H1 (cell line): Measurements from ENCODE around the gene RNU7-1. TPM values are rescaled to one million over a fixed set of nuclear protein-coding genes. Genes with fewer than 3 reads are reported as not detected.
A peak's percentile ranks its signal among the peaks of the same experiment; 100 is the strongest.

ENCODE experiments used
- CTCF ChIA-PET: fragments of 300-600 bp; sonication (Branson Sonifier 250); formaldehyde crosslinking; loops from one replicate; lab custom pipeline; 2021; ENCODE audit not compliant: partially characterized antibody; lab: Charles Lee
- POLR2A ChIA-PET: fragments of 300-600 bp; sonication (Branson Sonifier 250); formaldehyde crosslinking; loops from one replicate; lab custom pipeline; 2021; ENCODE audit warnings: inconsistent platforms; ENCODE audit not compliant: partially characterized antibody; lab: Charles Lee
- DNase-seq, 2 experiments: peaks; one replicate each; pipeline versions ENCODE4 v3.0.0 to v3.0.0-alpha.2; 2010 to 2022; ENCODE audit warnings: low spot score in 2 of 2, low read depth in 1 of 2, mixed read lengths in 1 of 2
- FAIRE-seq: peaks from 2 replicates; lab custom pipeline; 2011; peaks lifted over from hg19 to GRCh38; lab: Jason Lieb, UNC
- H2AFZ ChIP-seq: 2 replicates; pipeline ENCODE4 v1.8.1; 2012; ENCODE audit warnings: low read length, inconsistent platforms
- H2AK5ac ChIP-seq: 2 replicates; pipeline ENCODE4 v1.6.1; 2013; ENCODE audit warnings: low read depth, low read length
- H2BK120ac ChIP-seq: replicated peaks from 2 replicates; pipeline ENCODE3; 2013; ENCODE audit warnings: low read depth, low read length, inconsistent platforms
- H2BK12ac ChIP-seq: 2 replicates; pipeline ENCODE4 v1.6.1; 2013; ENCODE audit warnings: low read depth, low read length
- H2BK15ac ChIP-seq: 2 replicates; pipeline ENCODE4 v1.6.1; 2013; ENCODE audit warnings: low read length
- H2BK20ac ChIP-seq: 2 replicates; pipeline ENCODE4 v1.6.1; 2013; ENCODE audit warnings: low read length
- H2BK5ac ChIP-seq: 2 replicates; pipeline ENCODE4 v1.6.1; 2013; ENCODE audit warnings: low read depth, low read length
- H3K14ac ChIP-seq: 2 replicates; pipeline ENCODE4 v1.6.1; 2013; ENCODE audit warnings: inconsistent platforms; ENCODE audit not compliant: insufficient read length
- H3K18ac ChIP-seq: 2 replicates; pipeline ENCODE4 v1.6.1; 2013; ENCODE audit warnings: low read length; ENCODE audit errors: extremely low read depth
- H3K23ac ChIP-seq: 2 replicates; pipeline ENCODE4 v1.6.1; 2013; ENCODE audit warnings: inconsistent platforms; ENCODE audit not compliant: insufficient read length
- H3K23me2 ChIP-seq: 2 replicates; pipeline ENCODE4 v1.6.1; 2013; ENCODE audit warnings: low read depth, low read length
- H3K27ac ChIP-seq: 2 replicates; pipeline ENCODE4 v1.6.1; 2011; ENCODE audit warnings: low read depth, low read length, inconsistent platforms
- H3K27me3 ChIP-seq, 4 experiments: replicated peaks in 1 of 4; 1 replicate in 1 of 4; 2 replicates in 3 of 4; pipeline versions ENCODE4 v1.6.1 to v1.8.1; 2011 to 2013; ENCODE audit warnings: low read length in 3 of 4, mild to moderate bottlenecking in 3 of 4, inconsistent platforms in 2 of 4, mixed read lengths in 2 of 4, moderate library complexity in 1 of 4; ENCODE audit not compliant: control insufficient read depth in 3 of 4, insufficient read depth in 3 of 4; ENCODE audit errors: extremely low read depth in 1 of 4
- H3K36me3 ChIP-seq, 4 experiments: 2 replicates each; pipeline versions ENCODE4 v1.6.1 to v1.8.1; 2011 to 2013; ENCODE audit warnings: mild to moderate bottlenecking in 4 of 4, low read length in 3 of 4, moderate library complexity in 2 of 4, control low read depth in 1 of 4, inconsistent platforms in 1 of 4; ENCODE audit not compliant: insufficient read depth in 4 of 4, control insufficient read depth in 2 of 4
- H3K4ac ChIP-seq: replicated peaks from 2 replicates; pipeline ENCODE3; 2013; ENCODE audit warnings: low read length, low read depth, mixed read lengths, inconsistent platforms; ENCODE audit not compliant: insufficient read length
- H3K4me1 ChIP-seq, 4 experiments: replicated peaks in 1 of 4; 1 replicate in 1 of 4; 2 replicates in 3 of 4; pipeline versions ENCODE4 v1.6.1 to v1.8.1; 2011 to 2013; ENCODE audit warnings: low read length in 3 of 4, inconsistent platforms in 2 of 4, mixed read lengths in 1 of 4; ENCODE audit not compliant: insufficient read depth in 4 of 4, control insufficient read depth in 3 of 4
- H3K4me2 ChIP-seq, 2 experiments: 2 replicates each; pipeline versions ENCODE4 v1.6.1 to v1.8.1; 2011 to 2013; ENCODE audit warnings: low read depth in 2 of 2, low read length in 2 of 2, control low read depth in 1 of 2, inconsistent platforms in 1 of 2, mild to moderate bottlenecking in 1 of 2; ENCODE audit not compliant: insufficient read depth in 1 of 2
- H3K4me3 ChIP-seq, 4 experiments: fragments of 200-600, 300-600 bp in 1 of 4; sonication (generic), shearing (Covaris generic), sonication (Bioruptor Twin) in 1 of 4; 2 replicates each; pipeline versions ENCODE4 v1.5.1 to v1.8.1; 2011 to 2016; ENCODE audit warnings: low read length in 4 of 4, low read depth in 3 of 4, control low read depth in 2 of 4, inconsistent platforms in 2 of 4, mild to moderate bottlenecking in 2 of 4, mixed read lengths in 1 of 4, moderate library complexity in 1 of 4; ENCODE audit not compliant: insufficient read depth in 2 of 4; ENCODE audit errors: extremely low read depth in 1 of 4
- H3K56ac ChIP-seq: replicated peaks from 2 replicates; pipeline ENCODE3; 2013; ENCODE audit warnings: low read depth, mild to moderate bottlenecking, mixed read lengths, low read length, inconsistent platforms; ENCODE audit not compliant: insufficient read length
- H3K79me1 ChIP-seq: 2 replicates; pipeline ENCODE4 v1.6.1; 2013; ENCODE audit warnings: low read depth, low read length, control low read depth
- H3K79me2 ChIP-seq, 2 experiments: 2 replicates each; pipeline versions ENCODE4 v1.6.1 to v1.8.1; 2012 to 2013; ENCODE audit warnings: low read length in 2 of 2, mild to moderate bottlenecking in 2 of 2, inconsistent platforms in 1 of 2; ENCODE audit not compliant: insufficient read depth in 2 of 2, control insufficient read depth in 1 of 2
- H3K9ac ChIP-seq, 4 experiments: replicated peaks in 1 of 4; 1 replicate in 1 of 4; 2 replicates in 3 of 4; pipeline versions ENCODE4 v1.6.1 to v1.8.1; 2011 to 2013; ENCODE audit warnings: low read depth in 3 of 4, low read length in 3 of 4, control low read depth in 2 of 4, mild to moderate bottlenecking in 2 of 4, moderate library complexity in 2 of 4, inconsistent platforms in 1 of 4; ENCODE audit errors: extremely low read depth in 1 of 4
- H3K9me3 ChIP-seq, 2 experiments: 2 replicates each; pipeline versions ENCODE4 v1.6.1 to v1.8.1; 2012 to 2013; ENCODE audit warnings: mild to moderate bottlenecking in 2 of 2, moderate library complexity in 2 of 2, control low read depth in 1 of 2, inconsistent platforms in 1 of 2, low read depth in 1 of 2, low read length in 1 of 2, mixed read lengths in 1 of 2; ENCODE audit not compliant: insufficient read depth in 2 of 2
- H4K20me1 ChIP-seq, 2 experiments: replicated peaks in 1 of 2; 2 replicates each; pipeline versions ENCODE3 to v1.8.1; 2011 to 2013; ENCODE audit warnings: inconsistent platforms in 2 of 2, low read length in 2 of 2, mild to moderate bottlenecking in 1 of 2; ENCODE audit not compliant: insufficient read depth in 2 of 2, control insufficient read depth in 1 of 2
- H4K5ac ChIP-seq: 2 replicates; pipeline ENCODE4 v1.6.1; 2013; ENCODE audit warnings: low read length, low read depth, mixed read lengths, inconsistent platforms; ENCODE audit not compliant: insufficient read length
- H4K8ac ChIP-seq: 2 replicates; pipeline ENCODE4 v1.8.0; 2013; ENCODE audit warnings: mild to moderate bottlenecking, moderate library complexity, low read length, inconsistent platforms; ENCODE audit not compliant: insufficient read depth; ENCODE audit errors: extremely low read depth
- H4K91ac ChIP-seq: replicated peaks from 2 replicates; pipeline ENCODE3; 2013; ENCODE audit warnings: low read length, mixed read lengths, inconsistent platforms; ENCODE audit not compliant: insufficient read length
- KDM5A ChIP-seq: fragments of 200-600 bp; IDR thresholded peaks from 2 replicates; pipeline ENCODE4 v1.7.1; 2012; ENCODE audit warnings: mild to moderate bottlenecking, low read length, inconsistent platforms, mixed read lengths
- RFX5 ChIP-seq: IDR thresholded peaks from 2 replicates; pipeline ENCODE4 v1.6.1; 2011; ENCODE audit warnings: low read depth, low read length, improper control_type of control experiment, borderline replicate concordance
- SUZ12 ChIP-seq: fragments of 200-600 bp; sonication (generic); IDR thresholded peaks from 2 replicates; pipeline ENCODE4 v1.6.1; 2012; ENCODE audit warnings: mild to moderate bottlenecking, inconsistent platforms, low read length, moderate library complexity, mixed read lengths
- TAF1 ChIP-seq: IDR thresholded peaks from 2 replicates; pipeline ENCODE4 v1.6.1; 2011; ENCODE audit warnings: mild to moderate bottlenecking, low read depth, low read length
- WGBS, 2 experiments: shearing (Covaris generic) in 1 of 2; methylation state at CpG; one replicate each; pipeline versions ENCODE4 v1.1.6 to v1.1.7; 2013 to 2015; ENCODE audit warnings: low lambda C conversion rate in 2 of 2, mixed read lengths in 2 of 2, inconsistent platforms in 1 of 2, low coverage in 1 of 2, missing lambda C conversion rate in 1 of 2; ENCODE audit not compliant: insufficient replicate concordance in 2 of 2, insufficient coverage in 1 of 2, insufficient read length in 1 of 2; ENCODE audit errors: extremely low coverage in 1 of 2, missing lambda C conversion rate in 1 of 2; 5-methylcytosine and 5-hydroxymethylcytosine counted together
- polyA plus RNA-seq, 7 experiments: library from polyadenylated mRNA; depleted of rRNA in 3 of 7; stranded (reverse) in 5 of 7; unstranded in 2 of 7; fragments of >200 nt in 5 of 7; fragments of 200-250 nt in 2 of 7; gene quantifications; 1 replicate in 5 of 7; 2 replicates in 1 of 7; 4 replicates in 1 of 7; pipeline versions ENCODE4 v1.2.1 to v1.2.3, GENCODE V29; 2011 to 2013; ENCODE audit warnings: missing spikeins in 2 of 7, mixed read lengths in 2 of 7
- total RNA-seq: library from RNA; stranded (reverse); fragmentation: NEBNext Ultra II Directional; extraction: Animal tissue kit (Norgen Biotek cat#: 25700); gene quantifications from 2 replicates; pipeline ENCODE4 v1.2.1, GENCODE V29; 2021

The RNU7-1 gene
- total and polyA plus RNA-seq, 2 of the 8 experiments (the other 6 are each of a cell fraction or from before 2014, with no cell fraction given), result not detected

DNA sequence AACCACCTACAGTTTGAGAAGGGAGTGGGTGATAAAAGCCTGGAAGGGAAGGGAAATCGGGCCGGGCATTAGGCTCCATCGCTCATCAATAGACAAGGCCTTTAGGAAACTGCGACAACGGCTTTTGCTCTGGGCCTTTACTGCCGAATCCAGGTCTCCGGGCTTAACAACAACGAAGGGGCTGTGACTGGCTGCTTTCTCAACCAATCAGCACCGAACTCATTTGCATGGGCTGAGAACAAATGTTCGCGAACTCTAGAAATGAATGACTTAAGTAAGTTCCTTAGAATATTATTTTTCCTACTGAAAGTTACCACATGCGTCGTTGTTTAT, 261 bp upstream of the RNU7-1 start:
- peaks cover 6 to 16% (median 9%) of the 10 kb centered on the region in 4 experiments; a peak in 7 of 8 replicates for H3K36me3 ChIP-seq
- H3K4ac ChIP-seq, result no peak overlapping the region
- H4K20me1 ChIP-seq, result peaks cover 2 to 5% of the 10 kb centered on the region in 2 experiments
- DNase-seq, result peak in 1 of 2 experiments; percentile 72
- FAIRE-seq, result peak; percentile 82
- H2BK5ac ChIP-seq, result peak overlapping the region; percentile 99
- H2BK120ac ChIP-seq, result no peak overlapping the region
- peak overlapping the region in 3 of 4 experiments; percentile 74 to 91 (median 80); a peak in 6 of 7 replicates for H3K9ac ChIP-seq
- H3K4me1 ChIP-seq, result peaks cover 6 to 22% (median 19%) of the 10 kb centered on the region in 4 experiments
- peak overlapping the region; percentile 80; the same call in 1 of the 2 replicates for H2BK12ac ChIP-seq
- ChIA-PET CTCF (interaction anchor here (1.0 to 20.2 kb wide), 8 partner anchors 18 to 247 kb away, joined by 3 to 277 read pairs (median 21); partner anchors contain the start of genes ATN1, C1RL, SPSB2 and TPI1), POLR2A (interaction anchor here (0.6 to 44.0 kb wide), 54 partner anchors 9 to 697 kb away, joined by 3 to 1596 read pairs (median 5); partner anchors contain the start of genes ATN1, C1R, C1RL and CDCA3)
- no peak overlapping the region for H2AK5ac ChIP-seq
- H4K8ac ChIP-seq, result peak overlapping the region; percentile 39
- peak overlapping the region; percentile 93 for H4K5ac ChIP-seq
- peak overlapping the region; percentile 56 to 92 for H3K4me2 ChIP-seq
- no peak overlapping the region for H2BK15ac ChIP-seq
- H3K23ac ChIP-seq, result no peak overlapping the region
- 8% methylated on average over 13 of the region's 13 CpGs; no CpG with 5 or more reads in 1 of the 2 experiments for WGBS, 2 experiments
- H3K14ac ChIP-seq, result no peak overlapping the region
- peak overlapping the region; percentile 90 for H3K27ac ChIP-seq
- no peak overlapping the region for H2BK20ac ChIP-seq
- H4K91ac ChIP-seq, result peak overlapping the region; percentile 26
- no peaks in the 10 kb centered on the region; a peak in 1 of 4 replicates for H3K79me2 ChIP-seq
- H2AFZ ChIP-seq, result no peak overlapping the region
- H3K23me2 ChIP-seq, result peaks cover 11% of the 10 kb centered on the region
- H3K9me3 ChIP-seq, result no peaks in the 10 kb centered on the region
- H3K18ac ChIP-seq, result peak overlapping the region; percentile 29; the same call in 1 of the 2 replicates
- no peak for TF ChIP-seq SUZ12
- no peak for TF ChIP-seq KDM5A
- TF ChIP-seq TAF1, result peak; percentile 56; the same call in 1 of the 2 replicates
- TF ChIP-seq RFX5, result peak; percentile 68; the same call in 1 of the 2 replicates
- peak overlapping the region in 3 of 4 experiments; percentile 57 to 91 (median 80); a peak in 6 of 8 replicates for H3K4me3 ChIP-seq
- H3K27me3 ChIP-seq, result no peaks in the 10 kb centered on the region
- no peak overlapping the region for H3K56ac ChIP-seq
- no peaks in the 10 kb centered on the region; the same call in 1 of the 2 replicates for H3K79me1 ChIP-seq
